HFFc6 (cell line): Measurements from ENCODE around the gene DNER. TPM values are rescaled to one million over a fixed set of nuclear protein-coding genes. Genes with fewer than 3 reads are reported as not detected.

ENCODE experiments used
- DNase-seq: peaks from one replicate; pipeline ENCODE4 v3.0.0-alpha.2; 2018
- H3K27ac Mint-ChIP-seq: 2 replicates; pipeline ENCODE4 v1.8.0; 2020; ENCODE audit warnings: mild to moderate bottlenecking, mixed read lengths
- H3K27me3 Mint-ChIP-seq: 2 replicates; pipeline ENCODE4 v1.8.0; 2021; ENCODE audit warnings: mild to moderate bottlenecking, moderate library complexity, mixed read lengths; ENCODE audit not compliant: insufficient read depth
- H3K36me3 Mint-ChIP-seq: 2 replicates; pipeline ENCODE4 v1.8.0; 2021; ENCODE audit warnings: low read depth, mixed read lengths
- H3K4me1 Mint-ChIP-seq: 2 replicates; pipeline ENCODE4 v1.8.0; 2020; ENCODE audit warnings: low read depth, mixed read lengths
- H3K4me3 Mint-ChIP-seq: 2 replicates; pipeline ENCODE4 v1.8.0; 2020; ENCODE audit warnings: mild to moderate bottlenecking, moderate library complexity, mixed read lengths
- H3K9me3 Mint-ChIP-seq: 2 replicates; pipeline ENCODE4 v1.8.0; 2020; ENCODE audit warnings: mild to moderate bottlenecking, mixed read lengths
- CTCF ChIP-seq: fragments of 200-600 bp; sonication (generic); IDR thresholded peaks from 2 replicates; pipeline ENCODE4 v1.5.0; 2021; ENCODE audit warnings: antibody characterized with exemption, mild to moderate bottlenecking
- total RNA-seq, 6 experiments: library from RNA; stranded (reverse); fragmentation: NEBNext Ultra II Directional; extraction: Animal tissue kit (Norgen Biotek cat#: 25700); gene quantifications; 2 replicates in 1 of 6; 3 replicates in 5 of 6; pipeline ENCODE4 v1.2.3, GENCODE V29; 2021

The DNER gene
- total RNA-seq, 6 experiments from 2014 or later: 0.07 to 3.8 (median 2.7) TPM

GRCh38 chr2:229434187-229434586, 280.2 kb downstream of the DNER start:
- Mint-ChIP-seq H3K9me3 (no peaks in the 10 kb centered on the region), H3K36me3 (no peaks in the 10 kb centered on the region), H3K27me3 (peaks cover 2% of the 10 kb centered on the region; the same call in 1 of the 2 replicates), H3K4me1 (peaks cover 8% of the 10 kb centered on the region; the same call in 1 of the 2 replicates), H3K4me3 (no peak overlapping the region), H3K27ac (no peak overlapping the region)
- TF ChIP-seq CTCF: no peak
- DNase-seq: no peak

- H3K27ac Mint-ChIP-seq: no peak overlapping the region
- no peak for TF ChIP-seq CTCF
- H3K9me3 Mint-ChIP-seq: no peaks in the 10 kb centered on the region
- no peak for DNase-seq
- H3K27me3 Mint-ChIP-seq: peaks cover 2% of the 10 kb centered on the region; the same call in 1 of the 2 replicates
- H3K36me3 Mint-ChIP-seq: no peaks in the 10 kb centered on the region
- H3K4me1 Mint-ChIP-seq: peaks cover 8% of the 10 kb centered on the region; the same call in 1 of the 2 replicates
- H3K4me3 Mint-ChIP-seq: no peak overlapping the region
Observed at GRCh38 chr2:229433351-229433750, 281.0 kb downstream of the DNER start.

GRCh38 chr2:229431327-229431954, 282.9 kb downstream of the DNER start:
- no peaks in the 10 kb centered on the region for H3K9me3 Mint-ChIP-seq
- DNase-seq: peak; percentile 25
- no peaks in the 10 kb centered on the region for H3K36me3 Mint-ChIP-seq
- H3K4me1 Mint-ChIP-seq: peaks cover 8% of the 10 kb centered on the region; the same call in 1 of the 2 replicates
- H3K27me3 Mint-ChIP-seq: peaks cover 3% of the 10 kb centered on the region; the same call in 1 of the 2 replicates
- peak; percentile 84 for TF ChIP-seq CTCF
- H3K27ac Mint-ChIP-seq: no peak overlapping the region
- no peak overlapping the region for H3K4me3 Mint-ChIP-seq

- Mint-ChIP-seq H3K9me3 (no peaks in the 10 kb centered on the region), H3K27ac (no peak overlapping the region), H3K4me1 (peaks cover 8% of the 10 kb centered on the region; the same call in 1 of the 2 replicates), H3K36me3 (no peaks in the 10 kb centered on the region), H3K4me3 (no peak overlapping the region), H3K27me3 (peaks cover 11% of the 10 kb centered on the region)
- no peak for TF ChIP-seq CTCF
- no peak for DNase-seq
Observed at GRCh38 chr2:229429589-229429988, 284.8 kb downstream of the DNER start.

GRCh38 chr2:229426464-229426863, 287.9 kb downstream of the DNER start:
- DNase-seq: no peak
- Mint-ChIP-seq H3K9me3 (peaks cover 4% of the 10 kb centered on the region), H3K36me3 (0 out of 2 replicates have a peak, but pooled peaks cover 4% of the 10 kb centered on the region), H3K4me3 (no peak overlapping the region), H3K27me3 (peaks cover 11% of the 10 kb centered on the region), H3K4me1 (no peaks in the 10 kb centered on the region), H3K27ac (no peak overlapping the region)
- no peak for TF ChIP-seq CTCF
